Dendritic cell treated with granulocyte-macrophage colony-stimulating factor and Interleukin-4, amounts not matched to agents 40 ng/mL and 50 ng/mL, for 4 days (primary cell): ENCODE results near the gene APOA4.

Experiments used
- H3K27ac Mint-ChIP-seq: one replicate; pipeline ENCODE4 v1.8.0; 2022; ENCODE audit warnings: mild to moderate bottlenecking, mixed read lengths
- H3K27me3 Mint-ChIP-seq: one replicate; pipeline ENCODE4 v1.8.0; 2022; ENCODE audit warnings: mild to moderate bottlenecking, mixed read lengths
- H3K36me3 Mint-ChIP-seq: one replicate; pipeline ENCODE4 v1.8.0; 2022; ENCODE audit warnings: low read depth, mixed read lengths
- H3K4me1 Mint-ChIP-seq: one replicate; pipeline ENCODE4 v1.8.0; 2022; ENCODE audit warnings: low read depth, mixed read lengths
- H3K4me3 Mint-ChIP-seq: one replicate; pipeline ENCODE4 v1.8.0; 2022; ENCODE audit warnings: mild to moderate bottlenecking, moderate library complexity, mixed read lengths
- H3K9me3 Mint-ChIP-seq: one replicate; pipeline ENCODE4 v1.8.0; 2022; ENCODE audit warnings: mixed read lengths
- intact Hi-C: fragments of 100-400 bp; cut with micrococcal nuclease; formaldehyde crosslinking; loops from one replicate; pipeline ENCODE4 v1.15.0; 2022

APOA4 gene

DNA sequence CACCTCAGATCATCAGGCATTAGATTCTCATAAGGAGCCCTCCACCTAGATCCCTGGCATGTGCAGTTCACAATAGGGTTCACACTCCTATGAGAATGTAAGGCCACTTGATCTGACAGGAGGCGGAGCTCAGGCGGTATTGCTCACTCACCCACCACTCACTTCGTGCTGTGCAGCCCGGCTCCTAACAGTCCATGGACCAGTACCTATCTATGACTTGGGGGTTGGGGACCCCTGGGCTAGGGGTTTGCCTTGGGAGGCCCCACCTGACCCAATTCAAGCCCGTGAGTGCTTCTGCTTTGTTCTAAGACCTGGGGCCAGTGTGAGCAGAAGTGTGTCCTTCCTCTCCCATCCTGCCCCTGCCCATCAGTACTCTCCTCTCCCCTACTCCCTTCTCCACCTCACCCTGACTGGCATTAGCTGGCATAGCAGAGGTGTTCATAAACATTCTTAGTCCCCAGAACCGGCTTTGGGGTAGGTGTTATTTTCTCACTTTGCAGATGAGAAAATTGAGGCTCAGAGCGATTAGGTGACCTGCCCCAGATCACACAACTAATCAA lies 8.8 kb upstream of the APOA4 start:
- no peaks in the 10 kb centered on the region for H3K36me3 Mint-ChIP-seq
- no peak overlapping the region for H3K27ac Mint-ChIP-seq
- intact Hi-C loops, result no loop called here
- H3K4me1 Mint-ChIP-seq, result peaks cover 19% of the 10 kb centered on the region
- no peak overlapping the region for H3K4me3 Mint-ChIP-seq
- peaks cover 9% of the 10 kb centered on the region for H3K27me3 Mint-ChIP-seq
- H3K9me3 Mint-ChIP-seq, result no peaks in the 10 kb centered on the region

DNA sequence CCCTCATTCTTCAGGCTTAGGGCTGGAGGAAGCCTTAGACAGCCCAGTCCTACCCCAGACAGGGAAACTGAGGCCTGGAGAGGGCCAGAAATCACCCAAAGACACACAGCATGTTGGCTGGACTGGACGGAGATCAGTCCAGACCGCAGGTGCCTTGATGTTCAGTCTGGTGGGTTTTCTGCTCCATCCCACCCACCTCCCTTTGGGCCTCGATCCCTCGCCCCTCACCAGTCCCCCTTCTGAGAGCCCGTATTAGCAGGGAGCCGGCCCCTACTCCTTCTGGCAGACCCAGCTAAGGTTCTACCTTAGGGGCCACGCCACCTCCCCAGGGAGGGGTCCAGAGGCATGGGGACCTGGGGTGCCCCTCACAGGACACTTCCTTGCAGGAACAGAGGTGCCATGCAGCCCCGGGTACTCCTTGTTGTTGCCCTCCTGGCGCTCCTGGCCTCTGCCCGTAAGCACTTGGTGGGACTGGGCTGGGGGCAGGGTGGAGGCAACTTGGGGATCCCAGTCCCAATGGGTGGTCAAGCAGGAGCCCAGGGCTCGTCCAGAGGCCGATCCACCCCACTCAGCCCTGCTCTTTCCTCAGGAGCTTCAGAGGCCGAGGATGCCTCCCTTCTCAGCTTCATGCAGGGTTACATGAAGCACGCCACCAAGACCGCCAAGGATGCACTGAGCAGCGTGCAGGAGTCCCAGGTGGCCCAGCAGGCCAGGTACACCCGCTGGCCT lies 7.2 kb upstream of the APOA4 start:
- no peaks in the 10 kb centered on the region for H3K36me3 Mint-ChIP-seq
- H3K9me3 Mint-ChIP-seq, result no peaks in the 10 kb centered on the region
- peaks cover 5% of the 10 kb centered on the region for H3K27me3 Mint-ChIP-seq
- intact Hi-C loops, result no loop called here
- no peak overlapping the region for H3K27ac Mint-ChIP-seq
- no peak overlapping the region for H3K4me3 Mint-ChIP-seq
- H3K4me1 Mint-ChIP-seq, result peaks cover 9% of the 10 kb centered on the region

DNA sequence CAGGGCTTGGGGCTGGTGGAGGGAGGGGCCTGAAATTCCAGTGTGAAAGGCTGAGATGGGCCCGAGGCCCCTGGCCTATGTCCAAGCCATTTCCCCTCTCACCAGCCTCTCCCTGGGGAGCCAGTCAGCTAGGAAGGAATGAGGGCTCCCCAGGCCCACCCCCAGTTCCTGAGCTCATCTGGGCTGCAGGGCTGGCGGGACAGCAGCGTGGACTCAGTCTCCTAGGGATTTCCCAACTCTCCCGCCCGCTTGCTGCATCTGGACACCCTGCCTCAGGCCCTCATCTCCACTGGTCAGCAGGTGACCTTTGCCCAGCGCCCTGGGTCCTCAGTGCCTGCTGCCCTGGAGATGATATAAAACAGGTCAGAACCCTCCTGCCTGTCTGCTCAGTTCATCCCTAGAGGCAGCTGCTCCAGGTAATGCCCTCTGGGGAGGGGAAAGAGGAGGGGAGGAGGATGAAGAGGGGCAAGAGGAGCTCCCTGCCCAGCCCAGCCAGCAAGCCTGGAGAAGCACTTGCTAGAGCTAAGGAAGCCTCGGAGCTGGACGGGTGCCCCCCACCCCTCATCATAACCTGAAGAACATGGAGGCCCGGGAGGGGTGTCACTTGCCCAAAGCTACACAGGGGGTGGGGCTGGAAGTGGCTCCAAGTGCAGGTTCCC lies 6.5 kb upstream of the APOA4 start, which contains the start of gene APOC3:
TSS of gene APOC3 (plus strand) at position 383 of the 659 bp plus-strand sequence. CDS start 676 bp downstream, outside the sequence.
- peaks cover 2% of the 10 kb centered on the region for H3K4me1 Mint-ChIP-seq
- intact Hi-C loops, result no loop called here
- no peaks in the 10 kb centered on the region for H3K9me3 Mint-ChIP-seq
- peaks cover under 1% of the 10 kb centered on the region for H3K27me3 Mint-ChIP-seq
- no peaks in the 10 kb centered on the region for H3K36me3 Mint-ChIP-seq
- no peak within 1 kb of the TSS for H3K27ac Mint-ChIP-seq
- H3K4me3 Mint-ChIP-seq, result no peak within 1 kb of the TSS

DNA sequence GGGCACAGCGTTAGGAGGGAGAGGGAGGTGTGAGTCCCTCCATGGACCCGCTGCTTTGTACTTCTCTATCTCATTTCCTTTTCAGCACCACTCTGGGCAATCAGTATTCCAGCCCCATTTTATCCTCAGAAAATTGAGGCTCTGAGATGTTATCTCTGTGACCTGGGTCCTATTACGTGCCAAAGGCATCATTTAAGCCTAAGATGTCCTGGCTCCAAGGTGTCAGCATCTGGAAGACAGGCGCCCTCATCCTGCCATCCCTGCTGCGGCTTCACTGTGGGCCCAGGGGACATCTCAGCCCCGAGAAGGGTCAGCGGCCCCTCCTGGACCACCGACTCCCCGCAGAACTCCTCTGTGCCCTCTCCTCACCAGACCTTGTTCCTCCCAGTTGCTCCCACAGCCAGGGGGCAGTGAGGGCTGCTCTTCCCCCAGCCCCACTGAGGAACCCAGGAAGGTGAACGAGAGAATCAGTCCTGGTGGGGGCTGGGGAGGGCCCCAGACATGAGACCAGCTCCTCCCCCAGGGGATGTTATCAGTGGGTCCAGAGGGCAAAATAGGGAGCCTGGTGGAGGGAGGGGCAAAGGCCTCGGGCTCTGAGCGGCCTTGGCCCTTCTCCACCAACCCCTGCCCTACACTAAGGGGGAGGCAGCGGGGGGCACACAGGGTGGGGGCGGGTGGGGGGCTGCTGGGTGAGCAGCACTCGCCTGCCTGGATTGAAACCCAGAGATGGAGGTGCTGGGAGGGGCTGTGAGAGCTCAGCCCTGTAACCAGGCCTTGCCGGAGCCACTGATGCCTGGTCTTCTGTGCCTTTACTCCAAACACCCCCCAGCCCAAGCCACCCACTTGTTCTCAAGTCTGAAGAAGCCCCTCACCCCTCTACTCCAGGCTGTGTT lies 5.8 kb upstream of the APOA4 start:
- Mint-ChIP-seq H3K4me3 (no peak overlapping the region), H3K4me1 (no peaks in the 10 kb centered on the region), H3K36me3 (no peaks in the 10 kb centered on the region), H3K9me3 (no peaks in the 10 kb centered on the region), H3K27ac (no peak overlapping the region), H3K27me3 (no peaks in the 10 kb centered on the region)
- intact Hi-C loops, result no loop called here

DNA sequence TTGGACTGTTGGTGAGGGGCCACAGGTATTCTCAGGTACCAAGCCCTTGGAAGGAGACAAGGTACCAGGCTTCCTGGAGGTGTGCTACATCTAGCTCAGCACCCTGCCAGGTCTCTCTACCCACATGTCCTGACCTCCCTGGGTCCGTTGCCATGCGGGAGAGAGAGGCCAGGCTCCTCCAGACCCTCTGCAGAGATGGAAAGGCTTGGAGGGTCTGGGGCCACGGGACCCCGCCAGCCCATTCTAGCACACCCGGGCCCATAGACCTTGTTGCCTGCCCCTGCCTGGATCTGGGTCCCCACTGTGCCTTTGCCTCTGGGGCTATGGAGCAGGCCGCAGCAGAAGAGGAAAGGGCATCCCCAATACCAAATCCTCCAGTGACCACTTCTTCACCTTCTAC lies 4.4 kb upstream of the APOA4 start:
- no peak overlapping the region for H3K4me3 Mint-ChIP-seq
- H3K27ac Mint-ChIP-seq, result no peak overlapping the region
- no peaks in the 10 kb centered on the region for H3K27me3 Mint-ChIP-seq
- no peaks in the 10 kb centered on the region for H3K9me3 Mint-ChIP-seq
- intact Hi-C loops, result no loop called here
- no peaks in the 10 kb centered on the region for H3K36me3 Mint-ChIP-seq
- no peaks in the 10 kb centered on the region for H3K4me1 Mint-ChIP-seq

DNA sequence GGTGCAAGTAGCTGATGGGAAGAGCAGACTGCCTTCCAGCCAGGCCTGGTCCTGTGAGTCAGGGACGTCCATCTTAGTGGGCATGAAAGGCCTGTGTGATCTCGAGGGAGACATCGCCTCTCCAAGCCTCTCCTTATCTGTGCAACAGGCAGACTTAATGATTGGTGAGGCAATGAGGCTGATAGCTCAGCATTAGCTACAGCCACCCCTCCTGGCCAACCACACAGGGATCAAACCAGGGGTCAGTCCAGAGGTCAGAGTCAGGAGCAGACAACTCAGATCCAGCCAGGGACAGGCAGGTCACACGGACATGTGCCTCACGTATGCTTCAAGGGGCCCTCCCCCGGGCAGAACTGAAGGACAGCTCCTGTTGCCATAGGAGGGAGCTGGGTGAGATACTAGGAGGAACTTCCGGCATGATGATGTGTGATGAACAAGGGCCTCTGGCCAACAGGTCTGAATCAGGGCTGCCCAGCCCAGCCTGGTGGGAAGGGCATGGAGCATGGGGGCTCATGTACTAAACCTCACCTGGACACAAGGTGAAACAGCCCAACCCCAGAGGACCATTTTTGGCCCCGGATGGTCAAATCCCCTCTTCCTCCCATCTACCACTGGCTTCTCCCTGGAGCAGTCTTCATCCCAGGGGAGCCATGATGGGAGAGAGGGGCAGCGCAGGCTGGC lies 3.8 kb upstream of the APOA4 start:
- Mint-ChIP-seq H3K9me3 (no peaks in the 10 kb centered on the region), H3K27me3 (no peaks in the 10 kb centered on the region), H3K27ac (no peak overlapping the region), H3K4me3 (no peak overlapping the region), H3K36me3 (no peaks in the 10 kb centered on the region), H3K4me1 (no peaks in the 10 kb centered on the region)
- intact Hi-C loops, result no loop called here

DNA sequence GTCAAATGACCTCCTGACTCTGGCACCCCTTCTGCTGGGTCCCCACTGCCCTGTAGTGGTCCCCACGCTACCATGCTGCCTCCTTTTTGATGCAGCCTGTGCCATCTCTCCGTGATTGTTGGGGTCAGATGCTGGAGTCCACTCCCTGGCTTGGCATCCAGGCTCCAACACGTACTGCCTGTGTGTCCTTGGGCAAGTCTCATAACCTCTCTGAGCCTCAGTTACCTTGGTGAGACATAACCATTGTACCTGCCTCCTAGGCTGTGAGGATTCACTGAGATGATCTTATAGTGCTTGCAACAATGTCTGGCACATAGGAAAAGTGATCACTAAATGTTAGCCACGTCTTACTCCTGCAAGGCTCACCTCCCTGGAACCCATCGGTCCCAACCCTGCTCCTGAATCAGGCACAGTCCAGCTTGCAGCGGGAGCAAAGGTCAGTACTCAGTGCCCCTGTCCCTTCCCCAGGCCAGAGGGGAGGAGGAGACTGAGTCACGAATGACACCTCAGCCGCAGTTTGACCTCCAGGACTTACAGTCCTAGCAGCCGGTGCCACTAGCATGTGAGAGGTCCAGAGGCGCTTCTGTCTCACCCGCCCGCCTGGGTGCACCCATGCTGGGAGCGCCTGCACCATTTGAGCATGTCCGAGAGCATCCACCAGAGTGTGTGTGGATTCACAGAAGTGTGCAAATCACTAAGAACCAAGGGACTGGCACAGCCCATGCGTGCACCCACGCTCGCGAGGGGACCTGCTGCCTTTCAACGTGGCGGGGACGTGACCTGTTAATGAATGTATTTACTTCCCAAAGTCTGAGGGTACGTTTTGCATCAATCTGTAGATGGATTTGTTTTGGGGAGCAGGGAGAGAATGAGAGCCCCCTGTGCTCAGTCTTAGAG lies 3.0 kb upstream of the APOA4 start:
- Mint-ChIP-seq H3K9me3 (no peaks in the 10 kb centered on the region), H3K36me3 (no peaks in the 10 kb centered on the region), H3K27ac (no peak overlapping the region), H3K4me1 (no peaks in the 10 kb centered on the region), H3K4me3 (no peak overlapping the region), H3K27me3 (no peaks in the 10 kb centered on the region)
- intact Hi-C loops, result no loop called here

DNA sequence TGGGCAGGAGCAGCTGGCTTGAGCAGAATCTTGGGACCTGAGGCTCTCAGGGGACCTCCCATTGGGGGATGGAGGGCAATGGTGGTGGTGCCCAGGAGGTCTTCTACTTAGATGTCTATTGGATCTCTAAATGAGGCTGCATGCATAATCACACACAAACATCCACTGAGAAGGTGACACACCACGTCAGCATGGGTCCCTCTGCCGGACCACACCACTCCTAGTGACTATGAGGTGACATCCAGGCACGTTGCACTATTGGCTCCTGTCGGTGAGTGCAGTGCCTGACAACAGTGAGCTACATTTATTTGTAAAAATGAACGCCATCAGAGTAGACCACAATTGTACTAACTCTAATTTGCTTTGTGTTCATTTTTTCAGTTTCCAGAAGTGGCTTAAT lies 2.3 kb upstream of the APOA4 start:
- H3K27me3 Mint-ChIP-seq, result no peaks in the 10 kb centered on the region
- no peaks in the 10 kb centered on the region for H3K36me3 Mint-ChIP-seq
- no peaks in the 10 kb centered on the region for H3K4me1 Mint-ChIP-seq
- no peak overlapping the region for H3K27ac Mint-ChIP-seq
- intact Hi-C loops, result no loop called here
- H3K4me3 Mint-ChIP-seq, result no peak overlapping the region
- no peaks in the 10 kb centered on the region for H3K9me3 Mint-ChIP-seq

DNA sequence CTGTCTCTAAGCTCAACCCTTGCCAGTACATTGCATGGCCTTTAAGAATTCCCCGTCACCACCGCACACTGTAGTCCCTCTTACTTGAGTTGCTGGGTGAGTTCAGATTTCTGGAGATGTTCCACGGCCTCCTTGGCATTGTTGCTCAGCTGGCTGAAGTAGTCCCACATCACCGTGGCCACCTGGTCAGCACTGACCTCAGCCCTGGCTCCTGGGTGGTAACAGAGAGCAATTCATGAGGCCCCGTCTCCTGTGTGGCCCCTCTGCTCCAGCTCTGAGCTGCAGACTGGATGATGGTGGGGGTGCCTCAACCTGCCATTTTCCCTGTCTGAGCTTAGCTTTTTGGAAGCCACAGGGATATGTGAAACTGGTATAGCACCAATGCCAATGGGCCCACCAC lies 529 bp downstream of the APOA4 start:
- Mint-ChIP-seq H3K27me3 (no peaks in the 10 kb centered on the region), H3K27ac (no peak overlapping the region), H3K4me3 (no peak overlapping the region), H3K36me3 (no peaks in the 10 kb centered on the region), H3K4me1 (no peaks in the 10 kb centered on the region), H3K9me3 (no peaks in the 10 kb centered on the region)
- intact Hi-C loops, result no loop called here

DNA sequence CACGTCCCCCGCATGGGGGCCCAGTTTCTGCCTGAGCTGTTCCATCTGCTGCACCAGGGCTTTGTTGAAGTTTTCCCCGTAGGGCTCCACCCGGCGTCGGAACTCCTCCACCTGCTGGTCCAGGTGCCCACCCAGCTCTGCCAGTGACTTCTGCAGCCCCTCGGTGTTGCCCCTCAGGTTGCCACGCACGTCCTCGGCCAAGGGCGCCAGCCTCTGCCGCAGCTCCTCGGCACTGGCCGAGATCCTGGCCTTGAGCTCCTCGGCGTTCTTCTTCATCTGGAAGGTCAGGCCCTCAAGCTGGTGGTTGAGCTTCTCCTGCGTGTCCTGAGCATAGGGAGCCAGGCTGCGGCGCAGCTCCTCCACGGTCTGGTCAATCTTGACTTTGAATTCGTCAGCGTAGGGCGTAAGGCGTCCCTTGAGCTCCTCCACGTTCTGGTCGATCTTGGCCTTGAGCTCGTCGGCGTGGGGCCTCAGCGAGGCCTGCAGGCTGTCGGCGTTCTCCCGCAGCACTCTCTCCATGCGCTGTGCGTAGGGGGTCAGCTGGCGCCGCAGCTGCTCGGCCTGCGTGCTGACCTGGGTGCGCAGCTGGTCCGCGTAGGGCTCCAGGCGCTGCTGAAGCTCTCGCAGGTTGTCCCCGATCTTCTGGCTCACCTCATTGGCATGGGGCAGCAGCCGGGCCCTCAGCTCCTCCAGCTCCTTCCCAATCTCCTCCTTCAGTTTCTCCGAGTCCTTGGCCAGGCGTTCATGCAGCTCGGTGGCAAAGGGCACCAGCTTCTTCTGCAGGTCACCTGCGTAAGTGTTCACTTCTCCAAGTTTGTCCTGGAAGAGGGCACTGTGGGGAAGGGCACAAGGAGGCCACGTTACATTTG lies 1.8 kb downstream of the APOA4 start:
- intact Hi-C loops, result no loop called here
- Mint-ChIP-seq H3K36me3 (no peaks in the 10 kb centered on the region), H3K9me3 (no peaks in the 10 kb centered on the region), H3K27ac (no peak overlapping the region), H3K4me3 (no peak overlapping the region), H3K27me3 (no peaks in the 10 kb centered on the region), H3K4me1 (no peaks in the 10 kb centered on the region)

DNA sequence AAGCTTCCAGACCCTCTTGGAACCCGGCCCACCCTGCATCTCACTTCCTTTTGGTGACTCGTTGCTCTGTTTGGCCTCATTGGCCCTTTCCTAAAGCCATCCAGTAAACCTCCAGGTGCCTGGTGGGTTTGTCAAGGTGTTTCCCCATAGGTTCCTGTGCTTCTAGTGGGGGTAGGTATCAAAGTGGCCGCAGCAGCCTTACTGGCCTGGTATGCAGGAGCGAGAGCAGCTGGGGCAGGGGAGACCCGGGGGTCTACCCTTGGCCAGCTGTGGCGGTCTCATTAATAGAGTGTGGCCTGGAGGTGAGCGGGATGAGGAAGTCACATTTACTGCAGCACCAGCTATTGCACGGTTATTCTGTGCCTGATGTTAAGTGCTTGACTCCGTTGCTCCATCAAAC lies 4.1 kb downstream of the APOA4 start:
- Mint-ChIP-seq H3K9me3 (no peaks in the 10 kb centered on the region), H3K4me3 (no peak overlapping the region), H3K36me3 (no peaks in the 10 kb centered on the region), H3K27me3 (no peaks in the 10 kb centered on the region), H3K27ac (no peak overlapping the region), H3K4me1 (peaks cover 6% of the 10 kb centered on the region)
- intact Hi-C loops, result no loop called here

DNA sequence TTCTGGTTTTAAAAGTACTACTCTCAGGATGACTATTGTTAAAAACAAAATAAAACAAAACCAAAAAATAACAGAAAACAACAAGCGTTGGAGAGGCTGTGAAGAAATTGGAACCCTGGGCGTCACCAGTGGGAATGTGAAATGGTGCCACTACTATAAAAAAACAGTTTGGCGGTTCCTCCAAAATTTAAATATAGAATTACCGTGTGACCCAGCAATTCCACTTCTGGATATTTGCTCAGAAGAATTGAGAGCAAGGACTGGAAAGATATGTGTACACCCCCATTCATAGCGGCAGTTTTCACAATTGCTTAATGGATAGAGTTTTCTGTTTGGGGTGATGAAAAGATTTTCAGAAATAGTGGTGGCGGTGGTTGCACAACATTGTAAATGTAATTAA lies 8.6 kb downstream of the APOA4 start:
- Mint-ChIP-seq H3K36me3 (no peaks in the 10 kb centered on the region), H3K4me3 (no peak overlapping the region), H3K4me1 (peaks cover 6% of the 10 kb centered on the region), H3K27me3 (no peaks in the 10 kb centered on the region), H3K9me3 (no peaks in the 10 kb centered on the region), H3K27ac (no peak overlapping the region)
- intact Hi-C loops, result no loop called here
